A673 (cell line): Measurements from ENCODE around the gene DKK3.

Experiments
- EZH2 ChIP-seq: fragments of 200-600 bp; sonication (generic); IDR thresholded peaks from 2 replicates; pipeline ENCODE4 v1.6.1; 2017; ENCODE audit warnings: borderline replicate concordance, low read depth, mild to moderate bottlenecking, mixed read lengths, antibody characterized with exemption, low read length; ENCODE audit not compliant: poor library complexity, severe bottlenecking
- TF ChIP-seq, protein P1 (sequence below): fragments of 300-800, 200-600 bp; sonication (generic); conservative IDR thresholded peaks from 2 replicates; pipeline ENCODE4 v1.5.1; 2017; ENCODE audit warnings: low read depth, mild to moderate bottlenecking, antibody characterized with exemption, low read length, moderate library complexity, mixed read lengths

DNA sequence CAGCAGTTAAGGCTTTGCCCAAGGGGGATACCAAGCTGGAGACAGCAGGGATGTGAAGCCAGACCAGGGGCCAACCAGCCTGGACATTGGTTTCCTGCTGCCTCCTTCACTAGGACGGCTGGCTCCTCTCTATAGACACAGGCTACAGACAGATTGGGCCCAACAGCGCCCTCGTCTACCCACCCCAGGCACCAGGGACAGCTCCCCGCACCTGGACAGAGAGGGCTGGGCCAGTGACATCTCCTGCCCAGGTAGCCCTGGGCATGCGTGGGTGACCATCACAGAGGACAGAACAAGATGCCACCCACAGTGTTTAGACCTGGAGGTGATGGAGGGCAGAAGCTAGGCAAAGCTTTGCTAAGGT, 1.2 kb downstream of the DKK3 start:
- TF ChIP-seq, protein P1, sequence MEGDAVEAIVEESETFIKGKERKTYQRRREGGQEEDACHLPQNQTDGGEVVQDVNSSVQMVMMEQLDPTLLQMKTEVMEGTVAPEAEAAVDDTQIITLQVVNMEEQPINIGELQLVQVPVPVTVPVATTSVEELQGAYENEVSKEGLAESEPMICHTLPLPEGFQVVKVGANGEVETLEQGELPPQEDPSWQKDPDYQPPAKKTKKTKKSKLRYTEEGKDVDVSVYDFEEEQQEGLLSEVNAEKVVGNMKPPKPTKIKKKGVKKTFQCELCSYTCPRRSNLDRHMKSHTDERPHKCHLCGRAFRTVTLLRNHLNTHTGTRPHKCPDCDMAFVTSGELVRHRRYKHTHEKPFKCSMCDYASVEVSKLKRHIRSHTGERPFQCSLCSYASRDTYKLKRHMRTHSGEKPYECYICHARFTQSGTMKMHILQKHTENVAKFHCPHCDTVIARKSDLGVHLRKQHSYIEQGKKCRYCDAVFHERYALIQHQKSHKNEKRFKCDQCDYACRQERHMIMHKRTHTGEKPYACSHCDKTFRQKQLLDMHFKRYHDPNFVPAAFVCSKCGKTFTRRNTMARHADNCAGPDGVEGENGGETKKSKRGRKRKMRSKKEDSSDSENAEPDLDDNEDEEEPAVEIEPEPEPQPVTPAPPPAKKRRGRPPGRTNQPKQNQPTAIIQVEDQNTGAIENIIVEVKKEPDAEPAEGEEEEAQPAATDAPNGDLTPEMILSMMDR: no peak
- TF ChIP-seq EZH2: no peak
